ENCODE measurements around the gene SOX13. TPM values are rescaled to one million over a fixed set of nuclear protein-coding genes. Genes with fewer than 3 reads are reported as not detected.

SOX13 gene
- total RNA-seq, 4 donors from 2014 or later, result 15.6 to 31.1 (median 16.3) TPM

DNA sequence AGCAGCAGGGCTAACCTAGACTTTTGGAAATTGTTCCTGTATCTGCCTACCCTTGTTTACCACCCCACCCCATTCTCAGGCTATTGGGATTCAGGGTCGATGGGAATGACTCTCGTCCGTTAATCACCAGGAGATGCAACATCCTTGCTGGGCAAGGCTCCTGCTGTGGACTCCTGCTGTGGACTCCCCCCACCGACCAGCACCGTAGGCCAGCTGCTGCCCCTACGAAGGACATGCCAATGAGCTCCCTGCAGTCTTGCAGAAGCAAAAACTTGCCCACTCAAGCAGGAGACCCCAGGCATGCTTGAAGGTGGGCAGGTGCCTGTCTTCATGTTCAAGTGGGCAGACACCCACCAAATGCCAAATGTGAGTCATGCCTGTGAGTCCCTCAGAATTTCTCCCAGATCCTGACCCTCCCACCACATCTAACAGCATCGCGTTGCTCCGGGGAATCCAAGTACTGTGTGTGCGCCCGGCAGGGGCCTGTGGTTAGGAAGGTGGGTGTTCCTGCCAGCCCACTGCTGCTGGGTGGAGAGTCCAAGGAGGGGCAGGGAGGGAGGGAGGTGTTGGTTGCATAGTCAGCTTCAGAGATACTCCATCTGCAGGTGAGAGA is 41.7 kb upstream of the SOX13 start:
- no peak overlapping the region for H3K4me3 ChIP-seq
- no peak for ATAC-seq
- H3K9me3 ChIP-seq, result no peaks in the 10 kb centered on the region
- no peak for DNase-seq
- no peaks in the 10 kb centered on the region for H3K27me3 ChIP-seq
- intact Hi-C loops (cut with DNase I; ENCODE audit: low total_unique reads), result no loop called here
- no peaks in the 10 kb centered on the region for H3K36me3 ChIP-seq
- TF ChIP-seq, protein P1, sequence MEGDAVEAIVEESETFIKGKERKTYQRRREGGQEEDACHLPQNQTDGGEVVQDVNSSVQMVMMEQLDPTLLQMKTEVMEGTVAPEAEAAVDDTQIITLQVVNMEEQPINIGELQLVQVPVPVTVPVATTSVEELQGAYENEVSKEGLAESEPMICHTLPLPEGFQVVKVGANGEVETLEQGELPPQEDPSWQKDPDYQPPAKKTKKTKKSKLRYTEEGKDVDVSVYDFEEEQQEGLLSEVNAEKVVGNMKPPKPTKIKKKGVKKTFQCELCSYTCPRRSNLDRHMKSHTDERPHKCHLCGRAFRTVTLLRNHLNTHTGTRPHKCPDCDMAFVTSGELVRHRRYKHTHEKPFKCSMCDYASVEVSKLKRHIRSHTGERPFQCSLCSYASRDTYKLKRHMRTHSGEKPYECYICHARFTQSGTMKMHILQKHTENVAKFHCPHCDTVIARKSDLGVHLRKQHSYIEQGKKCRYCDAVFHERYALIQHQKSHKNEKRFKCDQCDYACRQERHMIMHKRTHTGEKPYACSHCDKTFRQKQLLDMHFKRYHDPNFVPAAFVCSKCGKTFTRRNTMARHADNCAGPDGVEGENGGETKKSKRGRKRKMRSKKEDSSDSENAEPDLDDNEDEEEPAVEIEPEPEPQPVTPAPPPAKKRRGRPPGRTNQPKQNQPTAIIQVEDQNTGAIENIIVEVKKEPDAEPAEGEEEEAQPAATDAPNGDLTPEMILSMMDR (IDR thresholded peaks at IDR 0.05 in 4 of 5, conservative IDR thresholded peaks at IDR 0.05 in 1 of 5), result no peak
- TF ChIP-seq POLR2A (IDR thresholded peaks at IDR 0.05), result no peak
- in situ Hi-C loops (cut with MboI; ENCODE audit: low sequenced_read_pairs in 4 of 4), result no loop called here
- no peak overlapping the region for H3K27ac ChIP-seq
- peaks cover 0 to 8% of the 10 kb centered on the region in 2 donors for H3K4me1 ChIP-seq

DNA sequence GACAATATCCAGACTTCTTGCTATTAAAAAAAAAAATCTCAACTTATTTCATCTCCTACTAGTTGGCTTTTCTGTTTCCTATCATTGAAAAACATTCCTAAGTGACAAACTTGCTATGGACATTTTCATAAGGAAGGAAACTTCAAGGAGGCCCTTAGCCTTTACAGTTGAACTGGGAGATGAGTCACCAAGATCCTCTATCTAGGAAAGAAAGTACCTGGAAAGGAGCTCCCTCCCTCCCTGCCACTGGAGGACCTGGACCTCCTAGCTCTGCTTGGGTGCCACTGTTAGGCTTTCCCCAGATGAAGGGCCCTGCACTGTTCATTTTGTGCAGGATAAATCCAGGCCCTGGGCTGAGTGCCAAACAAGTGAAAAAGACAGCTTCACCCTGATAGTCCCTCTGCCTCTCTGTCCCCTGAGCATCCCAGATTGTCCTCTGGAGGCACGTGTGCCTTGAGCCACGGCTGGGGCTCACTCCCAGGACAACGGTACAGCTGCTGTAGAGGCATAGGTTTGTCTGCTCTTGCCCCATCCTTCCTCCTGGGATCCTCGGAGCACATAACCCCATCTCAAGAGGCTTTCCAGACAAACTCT is 40.2 kb upstream of the SOX13 start:
- H3K27me3 ChIP-seq, result no peaks in the 10 kb centered on the region
- no peak overlapping the region for H3K27ac ChIP-seq
- no peak for TF ChIP-seq POLR2A (IDR thresholded peaks at IDR 0.05)
- TF ChIP-seq, protein P1 (IDR thresholded peaks at IDR 0.05 in 4 of 5, conservative IDR thresholded peaks at IDR 0.05 in 1 of 5), result no peak
- no peaks in the 10 kb centered on the region for H3K36me3 ChIP-seq
- H3K4me3 ChIP-seq, result no peak overlapping the region
- no peak for DNase-seq
- no peaks in the 10 kb centered on the region for H3K9me3 ChIP-seq
- ATAC-seq, result no peak
- no peaks in the 10 kb centered on the region for H3K4me1 ChIP-seq
- intact Hi-C loops (cut with DNase I; ENCODE audit: low total_unique reads) (no loop called here), in situ Hi-C loops (cut with MboI; ENCODE audit: low sequenced_read_pairs in 4 of 4) (no loop called here)

DNA sequence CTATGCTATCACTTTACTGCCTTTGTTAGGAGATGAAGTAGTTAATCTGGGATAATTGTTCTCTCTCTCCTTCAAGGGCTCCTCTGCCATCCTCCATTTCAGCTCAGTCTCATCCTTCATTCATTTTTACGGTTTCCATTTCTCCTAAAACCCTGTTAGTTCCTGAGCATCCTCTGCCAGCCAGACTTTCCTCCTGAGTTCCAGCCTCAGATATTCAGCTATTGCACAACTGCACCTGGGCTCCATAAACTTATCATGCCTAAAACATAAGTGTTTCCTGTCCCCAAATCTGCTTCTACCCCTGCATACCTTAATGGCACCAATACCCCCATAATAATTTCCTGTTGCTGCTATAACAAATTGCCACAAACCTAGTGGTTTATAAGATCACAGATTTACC is 39.6 kb upstream of the SOX13 start:
- Histone ChIP-seq H3K36me3 (no peaks in the 10 kb centered on the region), H3K4me3 (no peak overlapping the region), H3K27ac (no peak overlapping the region), H3K27me3 (no peaks in the 10 kb centered on the region), H3K9me3 (no peaks in the 10 kb centered on the region), H3K4me1 (no peaks in the 10 kb centered on the region)
- ATAC-seq (no peak), DNase-seq (no peak)
- intact Hi-C loops (cut with DNase I; ENCODE audit: low total_unique reads) (no loop called here), in situ Hi-C loops (cut with MboI; ENCODE audit: low sequenced_read_pairs in 4 of 4) (no loop called here)
- TF ChIP-seq POLR2A (IDR thresholded peaks at IDR 0.05), result no peak
- TF ChIP-seq, protein P1 (IDR thresholded peaks at IDR 0.05 in 4 of 5, conservative IDR thresholded peaks at IDR 0.05 in 1 of 5), result no peak

DNA sequence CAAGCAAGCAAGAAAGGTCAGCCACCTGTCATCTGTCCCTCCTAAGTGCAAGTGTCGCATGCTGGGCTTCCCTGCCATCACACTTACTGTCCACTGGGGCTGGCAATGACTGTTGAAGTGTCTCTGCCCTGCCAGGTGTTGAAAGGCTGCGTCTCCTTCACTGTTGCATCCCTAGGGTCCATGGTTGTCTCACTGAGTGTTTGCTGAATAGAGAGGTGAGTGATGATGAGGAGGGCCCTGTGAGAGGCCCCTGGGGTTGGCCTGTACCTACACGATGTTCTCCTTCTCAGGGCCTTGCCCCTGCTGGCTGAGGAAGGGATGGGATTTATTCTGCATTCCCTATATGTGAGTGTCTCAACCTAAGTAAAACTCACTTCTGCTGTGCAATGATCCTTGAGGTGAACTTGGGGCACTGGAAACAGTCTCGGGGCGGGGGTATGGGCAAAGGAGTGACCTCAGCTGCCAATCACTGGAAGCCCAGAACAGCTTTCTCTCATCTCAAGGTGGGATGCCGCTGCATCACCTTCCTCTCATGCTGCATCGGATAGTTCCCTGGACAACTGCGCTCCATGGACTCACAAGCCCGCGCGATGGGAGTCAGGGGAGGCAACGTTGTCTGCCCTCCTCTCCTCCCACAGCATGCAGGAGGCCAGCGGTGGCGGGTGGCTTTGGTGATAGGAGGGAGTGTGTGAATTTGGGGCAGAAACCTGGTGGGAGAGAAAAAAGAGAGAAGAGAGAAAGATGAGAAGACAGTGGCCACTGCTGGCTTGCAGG is 35.8 kb upstream of the SOX13 start:
- H3K9me3 ChIP-seq, result no peaks in the 10 kb centered on the region
- in situ Hi-C loops (cut with MboI; ENCODE audit: low sequenced_read_pairs in 4 of 4), result no loop called here
- intact Hi-C loops (cut with DNase I; ENCODE audit: low total_unique reads), result no loop called here
- no peak overlapping the region for H3K4me3 ChIP-seq
- H3K27me3 ChIP-seq, result no peaks in the 10 kb centered on the region
- no peak overlapping the region for H3K27ac ChIP-seq
- no peaks in the 10 kb centered on the region for H3K36me3 ChIP-seq
- DNase-seq, result no peak
- peaks cover 4 to 10% of the 10 kb centered on the region in 2 donors for H3K4me1 ChIP-seq
- ATAC-seq, result no peak
- no peak for TF ChIP-seq POLR2A (IDR thresholded peaks at IDR 0.05)
- TF ChIP-seq, protein P1 (IDR thresholded peaks at IDR 0.05 in 4 of 5, conservative IDR thresholded peaks at IDR 0.05 in 1 of 5), result no peak

All from gastrocnemius medialis (tissue), 4 donors.